GM21576 (cell line): ENCODE results near the gene FOXP1.

Source experiments
- ATAC-seq: cut with Tn5 transposase; IDR thresholded peaks from one replicate; pipeline ENCODE4 v1.9.1; 2021; ENCODE audit warnings: mild to moderate bottlenecking, moderate library complexity; ENCODE audit not compliant: unreplicated experiment

Gene FOXP1

DNA sequence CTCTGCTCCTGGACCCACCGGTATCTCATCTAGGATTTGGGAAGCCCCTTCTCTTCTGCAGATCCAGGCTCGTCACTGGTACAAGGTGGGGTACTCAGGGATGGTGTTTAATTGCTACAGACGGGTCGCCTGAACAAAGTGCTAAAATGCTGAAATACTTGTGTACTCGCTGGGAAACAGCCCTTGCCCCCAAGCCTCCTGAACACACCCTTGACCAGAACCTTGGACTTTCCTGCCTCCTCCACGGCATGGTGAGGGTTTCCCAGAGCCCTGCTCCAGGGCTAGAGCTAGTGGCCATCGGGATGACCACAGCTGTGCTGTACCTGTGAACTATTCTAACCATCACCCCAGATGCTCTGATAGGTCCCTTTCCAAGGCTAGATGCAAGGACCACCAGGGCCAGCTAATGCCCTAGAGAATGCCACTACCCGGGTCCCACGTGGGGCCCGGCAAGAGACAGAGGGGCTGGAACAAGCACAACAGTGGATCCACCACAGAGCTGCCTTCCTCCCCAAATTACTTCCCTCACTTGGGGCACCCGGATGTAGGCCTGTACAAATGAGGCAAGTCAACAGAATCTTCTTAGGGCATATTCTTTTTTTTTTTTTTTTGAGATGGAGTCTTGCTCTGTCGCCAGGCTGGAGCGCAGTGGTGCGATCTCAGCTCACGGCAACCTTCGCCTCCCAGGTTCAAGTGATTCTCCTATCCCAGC is 267.3 kb downstream of the FOXP1 start:
- no peak for ATAC-seq

DNA sequence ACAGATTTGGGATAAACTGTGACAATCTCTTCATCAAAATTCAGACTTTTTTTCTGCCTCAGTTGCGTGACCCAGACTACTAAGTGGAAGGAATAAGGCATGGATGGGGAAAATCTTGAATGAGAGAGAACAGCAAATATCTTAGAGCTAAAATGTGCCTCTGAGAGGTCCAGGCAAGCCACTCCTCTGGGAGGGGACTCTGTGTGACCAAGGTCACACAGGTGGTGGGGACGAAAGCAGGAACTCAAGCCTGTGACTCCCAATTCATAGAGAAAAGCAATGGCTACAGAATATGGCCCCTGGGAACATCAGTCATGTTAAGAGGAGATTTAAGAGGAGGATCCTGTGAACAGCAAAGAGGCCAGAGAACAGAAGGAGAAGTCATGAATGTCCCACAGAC is 268.1 kb downstream of the FOXP1 start:
- no peak for ATAC-seq

DNA sequence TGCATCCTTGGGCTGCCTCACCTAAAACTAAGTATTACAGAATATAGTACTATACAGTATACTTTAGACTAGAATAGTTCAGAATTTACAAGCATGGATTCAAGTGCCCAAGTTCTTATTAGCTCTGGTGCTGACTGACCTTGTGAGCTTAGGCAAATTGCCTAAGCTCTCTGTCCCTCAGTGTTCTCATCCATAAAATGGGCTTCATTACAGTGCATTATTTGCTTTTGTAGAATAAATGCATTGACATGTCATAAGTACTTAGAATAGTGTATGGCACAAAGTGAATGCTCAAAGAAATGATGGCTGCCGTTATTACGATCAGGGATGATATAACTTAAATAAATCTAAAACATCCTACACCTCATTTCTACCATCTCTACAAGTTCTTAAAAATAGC is 269.7 kb downstream of the FOXP1 start:
- no peak for ATAC-seq

DNA sequence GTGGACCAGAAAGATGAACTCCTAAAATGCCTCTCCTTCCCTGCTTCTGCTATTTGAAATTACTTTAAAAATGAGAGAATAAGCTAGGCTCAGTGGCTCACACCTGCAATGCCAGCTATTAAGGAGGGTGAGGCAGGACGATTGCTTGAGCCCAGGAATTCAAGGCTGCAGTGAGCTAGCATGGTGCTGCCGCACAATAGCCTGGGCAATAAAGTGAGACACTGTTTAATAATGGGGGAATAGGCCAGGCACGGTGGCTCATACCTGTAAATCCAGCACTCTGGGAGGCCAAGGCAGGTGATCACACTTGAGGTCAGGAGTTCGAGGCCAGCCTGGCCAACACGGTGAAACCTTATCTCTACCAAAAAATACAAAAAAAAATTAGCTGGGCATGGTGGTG is 271.1 kb downstream of the FOXP1 start:
- ATAC-seq = no peak

DNA sequence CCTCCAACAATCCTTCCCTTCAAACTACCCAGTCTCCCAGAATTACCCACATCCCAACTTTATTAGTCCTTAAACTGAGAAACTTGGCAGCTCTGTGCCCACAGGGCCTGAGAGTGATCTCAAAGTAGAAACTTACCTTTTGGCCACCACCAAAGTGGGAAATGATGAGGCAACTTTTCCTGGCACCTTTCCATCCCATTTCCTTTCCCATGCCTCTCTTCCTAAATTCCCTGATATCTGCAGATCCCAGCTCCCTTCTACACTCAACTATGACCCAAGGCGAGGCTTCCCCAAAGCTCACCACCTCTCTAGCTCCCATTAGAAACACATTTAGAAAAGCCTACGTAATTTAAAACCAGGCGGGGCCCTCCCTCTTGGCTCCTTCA is 271.9 kb downstream of the FOXP1 start:
- no peak for ATAC-seq

DNA sequence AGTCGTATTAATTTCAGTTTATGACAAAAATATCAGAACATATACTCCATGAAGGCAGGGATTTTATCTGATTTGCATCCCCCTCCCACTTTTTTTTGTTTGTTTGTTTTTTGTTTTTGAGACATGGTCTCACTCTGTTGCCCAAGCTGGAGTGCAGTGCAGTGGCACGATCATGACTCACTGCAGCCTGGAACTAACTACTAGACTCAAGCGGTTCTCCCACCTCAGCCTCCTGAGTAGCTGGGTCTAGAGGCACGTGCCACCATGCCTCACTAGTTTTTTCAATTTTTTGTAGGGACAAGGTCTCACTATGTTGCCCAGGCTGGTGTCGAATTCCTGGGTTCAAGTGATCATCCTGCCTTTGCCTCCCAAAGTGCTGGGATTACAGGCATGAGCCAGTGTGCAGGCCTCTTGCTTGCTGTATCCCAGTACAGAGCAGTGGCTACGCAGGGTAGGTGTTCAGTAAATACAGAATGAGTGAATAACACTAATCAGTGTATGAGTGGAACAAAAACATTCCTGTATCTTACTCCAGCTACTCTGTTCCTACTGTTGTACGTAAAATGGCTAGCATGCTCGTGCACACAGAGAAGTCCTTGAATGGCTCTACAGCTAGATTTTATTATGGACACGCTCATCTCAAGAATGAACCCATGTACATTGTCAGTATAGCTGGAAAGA is 272.4 kb downstream of the FOXP1 start:
- no peak for ATAC-seq

DNA sequence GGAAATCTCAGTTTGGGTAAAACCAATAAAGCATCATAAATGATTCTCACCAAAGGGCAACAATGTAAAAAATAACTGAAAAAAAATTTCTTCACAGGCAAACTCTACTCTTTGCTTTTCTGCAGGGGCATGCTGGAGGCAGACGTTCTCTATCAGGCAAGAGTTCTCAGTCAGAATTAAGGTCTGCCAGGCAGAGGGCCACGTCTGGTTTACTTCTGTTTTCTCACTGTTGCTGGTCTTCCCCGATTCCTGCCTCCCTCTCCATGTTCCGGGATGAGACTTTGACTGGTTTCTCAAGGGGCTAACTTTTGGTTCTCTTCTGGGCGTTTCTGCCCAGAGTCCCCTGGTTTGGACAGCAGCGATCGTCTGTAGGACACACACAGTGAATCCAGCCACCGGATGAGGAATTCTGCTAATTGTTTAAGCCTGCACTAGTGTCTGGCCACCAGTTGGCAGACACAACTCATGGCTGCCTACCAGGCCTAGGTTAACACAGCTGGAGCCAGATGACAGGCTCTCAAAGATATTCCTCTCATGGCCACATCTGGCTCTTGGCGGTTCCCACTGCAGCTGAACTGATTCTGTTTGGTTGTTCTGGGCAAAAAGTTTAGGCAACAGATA is 273.1 kb downstream of the FOXP1 start:
- no peak for ATAC-seq

DNA sequence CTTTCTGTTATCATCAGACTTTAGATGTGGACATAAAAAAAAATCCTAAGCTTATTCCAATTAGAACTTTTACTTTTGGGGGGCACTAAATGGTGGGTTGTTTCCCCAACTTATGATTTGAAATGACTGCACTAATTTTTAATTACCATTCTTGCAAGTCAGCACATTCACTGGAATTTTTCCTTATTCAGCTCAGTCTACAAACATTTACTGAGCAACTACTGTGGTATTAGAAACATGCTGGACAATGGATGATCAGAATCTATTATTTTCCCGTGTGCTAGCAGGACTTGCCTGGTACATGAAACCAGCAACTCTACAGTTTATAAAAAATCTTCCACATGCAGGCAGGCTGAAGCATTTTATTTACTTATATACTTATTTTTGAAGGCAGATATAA is 273.6 kb downstream of the FOXP1 start:
- ATAC-seq = no peak

DNA sequence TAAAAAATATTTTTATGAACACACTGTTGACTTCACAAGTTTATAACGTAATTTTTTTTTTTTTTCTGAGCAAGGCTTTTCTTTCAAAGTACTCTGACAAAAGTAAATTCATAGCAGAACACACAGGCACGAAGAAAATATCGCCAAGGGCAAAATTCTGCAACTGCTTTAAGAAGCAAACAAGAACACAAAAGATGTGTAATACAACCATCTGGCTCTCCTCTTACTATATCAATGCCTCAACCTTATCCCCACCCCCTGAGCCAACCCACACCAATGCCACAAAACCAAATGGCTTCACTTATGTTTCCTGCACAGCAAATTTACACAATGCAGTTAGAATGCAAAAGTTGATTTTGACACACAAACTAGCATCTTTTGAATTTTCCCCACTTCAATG is 274.2 kb downstream of the FOXP1 start:
- ATAC-seq = no peak

DNA sequence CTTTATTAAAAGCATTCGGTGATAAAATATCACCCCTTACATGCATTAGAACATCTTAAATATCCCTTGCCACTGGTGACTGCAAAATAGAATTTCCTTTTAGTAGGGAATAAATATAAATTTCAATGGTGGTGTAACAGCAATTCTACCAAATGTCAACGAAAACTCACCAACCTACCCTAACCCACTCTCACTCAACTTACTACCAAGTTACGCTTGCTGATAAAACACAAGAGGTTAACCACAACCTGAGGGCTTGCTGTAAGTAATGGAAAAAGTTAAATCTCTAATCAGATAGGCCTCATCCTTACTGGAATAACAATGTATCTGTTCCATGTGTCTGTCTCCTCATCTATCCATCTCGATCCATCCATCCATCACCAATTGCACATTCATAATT is 274.7 kb downstream of the FOXP1 start:
- ATAC-seq = no peak

DNA sequence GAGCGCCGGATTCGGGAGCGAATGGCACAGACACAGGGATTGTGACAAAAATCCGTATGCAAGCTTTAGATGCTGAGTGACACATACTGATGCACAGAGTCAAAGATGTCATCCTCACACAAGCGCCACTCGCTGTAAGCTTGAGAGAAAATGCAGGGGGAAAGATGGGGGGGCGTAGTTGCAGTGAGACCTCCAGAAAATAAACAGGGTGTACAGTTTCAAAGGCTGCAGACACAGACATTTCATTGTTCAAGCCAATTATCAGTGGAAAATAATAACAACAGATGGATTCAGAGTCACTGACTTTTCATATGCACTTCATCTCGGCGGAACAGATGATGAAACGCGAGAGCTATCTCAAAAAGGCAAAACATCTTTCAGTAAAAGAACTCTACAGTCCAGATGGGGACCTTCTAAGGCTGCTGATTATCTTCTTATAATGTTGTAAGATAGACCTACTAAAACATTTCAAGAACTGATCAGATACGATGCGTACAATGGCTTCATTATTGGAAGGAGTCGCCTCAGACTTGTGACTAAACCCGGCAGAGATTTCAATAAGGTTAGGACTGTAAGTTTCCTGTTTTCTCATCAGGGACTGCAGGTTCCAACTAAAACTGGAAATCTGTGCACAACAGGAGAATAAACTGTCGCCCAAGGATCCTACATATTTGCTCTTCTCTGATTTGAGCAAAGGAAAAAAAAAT is 275.4 kb downstream of the FOXP1 start:
- no peak for ATAC-seq

DNA sequence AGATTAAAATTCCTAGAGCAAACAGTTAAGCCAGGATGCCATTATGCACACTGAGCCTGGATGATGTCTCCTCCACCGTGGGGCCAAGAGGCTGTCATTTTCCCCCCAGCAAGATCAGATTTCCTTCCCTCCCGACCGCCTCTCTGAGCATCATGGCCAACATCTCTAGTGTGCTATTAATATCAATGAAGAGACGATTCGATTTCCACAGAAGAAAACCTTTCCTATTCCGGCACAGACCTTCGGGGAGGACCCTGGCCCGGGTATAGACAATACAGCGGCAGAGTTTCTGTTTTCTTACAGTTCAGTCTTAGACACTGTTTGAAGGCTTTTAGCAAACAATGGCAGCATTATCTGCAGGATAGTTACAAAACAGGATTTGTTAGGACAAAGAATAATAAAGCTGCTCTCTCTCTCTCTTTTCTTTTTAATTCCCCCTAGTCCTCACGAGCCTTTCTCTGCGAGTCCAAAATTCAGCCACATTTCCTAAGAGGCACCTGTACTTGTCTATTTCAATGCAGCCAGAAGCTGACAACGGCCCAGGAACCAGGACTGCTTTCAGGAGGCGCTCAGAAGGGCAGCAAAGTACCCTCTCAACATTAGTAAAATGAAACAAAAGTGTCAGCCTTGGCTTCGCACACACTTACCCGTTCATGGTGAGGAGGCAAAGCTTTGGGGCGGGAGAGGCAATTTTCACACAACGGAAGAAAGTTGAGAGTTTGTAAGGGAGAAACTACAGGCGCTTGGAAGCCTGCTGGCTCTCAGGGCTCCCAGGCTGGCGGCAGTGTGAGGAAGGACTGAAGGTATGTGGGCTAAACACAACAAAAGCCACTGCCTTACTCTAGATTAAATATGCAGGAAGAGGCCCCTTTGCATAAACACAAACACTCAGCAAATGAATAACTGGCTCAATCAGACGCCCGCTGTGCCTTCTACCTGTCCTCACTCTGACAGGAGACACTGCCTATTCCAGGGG is 278.0 kb downstream of the FOXP1 start:
- no peak for ATAC-seq

DNA sequence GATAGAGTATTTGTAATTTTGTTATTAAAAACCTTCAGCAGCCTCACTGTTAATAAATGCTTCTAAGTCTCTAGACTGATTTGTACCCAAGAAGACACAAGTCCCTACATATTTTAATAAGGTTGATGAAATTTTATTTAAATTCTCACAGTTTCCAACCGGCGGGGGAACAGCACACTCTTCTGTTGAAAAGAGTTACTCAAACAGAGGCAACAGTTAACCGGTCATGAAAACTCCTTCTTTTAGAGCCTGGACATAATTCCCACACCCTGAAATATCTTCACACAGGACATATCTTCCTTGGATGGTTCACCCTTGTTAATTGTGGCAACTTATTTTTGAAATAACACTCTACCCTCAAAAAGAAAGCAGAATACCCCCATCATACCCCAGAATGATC is 278.8 kb downstream of the FOXP1 start:
- ATAC-seq = no peak

DNA sequence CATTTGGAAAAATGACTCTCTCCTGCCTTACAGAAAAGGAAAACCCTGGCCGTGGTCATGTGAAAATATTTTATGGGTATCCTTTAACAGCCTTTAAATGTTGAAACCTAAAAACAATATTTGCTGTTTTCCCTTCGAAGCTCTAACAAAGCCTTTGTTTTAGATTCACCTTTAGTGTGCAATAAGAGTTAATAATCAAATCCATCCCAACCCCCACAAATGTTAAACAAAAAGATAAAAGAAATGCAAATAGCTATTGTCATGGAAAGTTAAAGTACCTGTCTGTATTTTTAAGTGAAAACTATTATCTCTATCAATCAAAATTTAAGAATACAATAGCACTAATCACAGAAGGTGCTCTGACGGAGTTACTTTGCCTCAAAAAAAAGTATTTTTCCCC is 279.3 kb downstream of the FOXP1 start:
- ATAC-seq = no peak

DNA sequence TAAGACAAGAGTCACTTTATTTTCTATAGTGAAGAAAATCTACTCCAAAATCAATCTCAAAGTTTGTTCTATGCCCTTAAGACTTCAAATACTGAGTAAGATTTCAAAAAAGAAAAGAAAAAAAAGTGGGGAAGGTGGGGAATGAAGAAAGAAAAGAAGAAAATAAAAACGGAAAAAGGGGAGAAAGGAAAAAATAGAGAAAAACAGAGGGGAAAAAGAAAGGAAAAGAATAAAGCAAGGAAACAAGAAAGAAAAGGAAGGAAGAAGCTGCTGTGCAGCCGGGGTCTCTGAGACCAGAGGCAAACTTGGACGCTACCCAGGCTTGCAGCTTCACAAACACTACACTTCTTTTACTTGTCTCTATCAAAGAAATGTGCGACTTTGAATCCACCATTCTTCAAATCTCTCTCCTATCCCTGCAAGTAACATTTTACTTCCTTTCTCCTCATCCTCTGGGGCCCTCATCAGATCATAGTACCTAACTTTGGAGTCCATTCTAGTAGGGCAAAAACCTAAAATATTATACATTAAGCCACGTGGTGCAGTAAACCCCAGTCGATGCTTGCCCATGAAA is 279.8 kb downstream of the FOXP1 start:
- no peak for ATAC-seq

DNA sequence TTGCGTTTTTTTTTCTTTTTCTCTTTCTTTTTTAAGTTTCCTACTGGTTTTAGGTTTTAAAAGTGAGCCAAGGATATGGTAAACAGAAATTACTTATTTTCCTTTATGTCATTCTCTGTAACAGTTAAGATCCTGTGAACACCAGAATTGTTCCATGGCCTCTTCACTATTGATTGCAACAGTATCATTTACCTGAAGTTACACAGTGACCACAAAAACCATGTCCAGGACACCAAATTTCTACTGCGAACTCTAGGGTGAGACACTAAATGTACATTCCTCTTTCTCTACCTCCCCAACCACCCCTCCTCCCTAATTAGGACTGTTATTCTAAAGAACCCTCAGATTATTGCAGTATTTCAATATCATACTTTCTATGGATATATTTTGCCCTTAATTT is 280.9 kb downstream of the FOXP1 start:
- no peak for ATAC-seq

DNA sequence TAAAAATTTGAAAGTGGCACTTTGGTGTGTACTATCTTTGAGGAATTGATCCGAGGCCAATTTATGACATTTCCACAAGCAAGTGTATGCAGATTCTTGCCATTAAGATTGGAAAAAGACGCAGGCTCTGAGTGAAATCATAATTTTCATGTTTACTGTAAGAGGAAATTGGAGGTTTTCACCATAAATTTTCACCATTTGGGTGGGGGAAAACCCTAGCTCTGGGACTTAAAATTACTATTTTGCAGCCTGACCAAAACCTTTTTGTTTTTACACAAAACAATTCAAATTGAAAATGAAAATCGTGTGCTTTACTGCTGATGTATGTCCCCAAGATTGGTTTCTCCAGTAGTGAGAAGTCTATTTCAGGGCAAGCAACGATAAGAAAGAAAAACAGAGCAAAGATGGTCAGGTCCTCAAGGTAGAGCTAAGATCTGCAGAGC is 282.6 kb downstream of the FOXP1 start:
- peak; percentile 70 for ATAC-seq

DNA sequence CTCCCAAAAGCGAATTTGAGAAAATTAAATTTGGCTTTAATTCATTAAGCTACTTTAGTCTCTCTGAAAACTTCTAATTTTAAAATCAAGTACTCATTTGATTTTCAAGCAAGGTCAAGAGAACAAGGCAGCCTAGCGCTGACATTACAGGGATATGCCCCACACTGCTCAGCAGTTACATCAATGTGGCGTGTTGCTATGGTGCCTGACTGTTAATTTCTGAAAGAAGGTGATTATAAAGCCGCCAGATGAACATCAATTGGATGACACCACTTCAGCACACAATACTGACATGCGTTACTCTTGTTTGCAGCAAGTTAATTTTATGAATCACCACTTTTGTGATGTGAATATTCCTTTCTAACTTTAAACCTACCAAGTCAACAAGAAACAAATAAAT is 284.4 kb downstream of the FOXP1 start:
- no peak for ATAC-seq

DNA sequence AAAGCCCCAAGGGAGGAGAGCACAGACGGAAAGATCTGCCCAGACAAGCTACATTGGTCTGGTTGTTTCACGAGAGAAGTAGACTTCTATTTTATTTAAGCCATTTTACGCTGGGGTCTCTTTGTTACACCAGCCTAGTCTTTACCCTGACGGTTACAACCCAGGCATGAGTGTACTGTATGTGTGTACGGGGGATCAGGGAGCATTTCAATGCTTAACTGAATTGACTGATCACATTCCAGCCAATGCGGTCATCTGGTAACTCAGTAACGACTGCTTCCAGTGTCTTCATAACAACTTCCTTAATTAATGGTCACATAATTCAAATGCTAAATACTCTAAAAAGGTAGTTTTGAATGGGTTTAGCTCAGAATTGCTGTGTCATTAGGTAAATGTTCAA is 288.6 kb downstream of the FOXP1 start:
- no peak for ATAC-seq

DNA sequence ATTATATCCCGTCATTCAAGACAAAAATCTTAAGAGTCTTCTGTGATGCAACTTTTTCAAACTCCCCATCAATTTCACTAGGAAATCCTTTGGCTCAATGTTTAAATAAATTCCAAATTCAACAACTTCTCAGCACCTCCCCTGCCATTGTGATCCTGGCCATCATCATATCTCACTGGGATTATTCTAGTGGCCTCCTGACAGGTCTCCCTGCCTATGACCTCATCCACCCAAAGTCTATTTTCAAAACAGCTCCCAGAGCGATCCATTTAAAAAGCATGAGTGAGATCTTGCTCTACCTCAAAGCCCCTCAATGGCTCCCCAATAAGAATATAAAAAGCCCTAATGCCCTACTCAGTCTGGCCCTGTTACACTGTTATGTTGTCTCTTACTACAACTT is 293.2 kb downstream of the FOXP1 start:
- ATAC-seq = no peak
